Kidney (tissue), 14 donors: ENCODE data around the gene ESPNL. TPM values are rescaled to one million over a fixed set of nuclear protein-coding genes. Genes with fewer than 3 reads are reported as not detected.

ENCODE experiments used
- DNase-seq, 5 donors: peaks; one replicate each; pipeline ENCODE4 v3.0.0-alpha.2; 2013 to 2020
- FAIRE-seq: peaks from 2 replicates; lab custom pipeline; 2012; peaks lifted over from hg19 to GRCh38; lab: Jason Lieb, UNC
- H3K27ac ChIP-seq, 2 donors: one replicate each; pipeline ENCODE4 v1.7.0; 2013; ENCODE audit warnings: low read depth in 2 of 2, low read length in 2 of 2, inconsistent platforms in 1 of 2
- H3K27me3 ChIP-seq: one replicate; pipeline ENCODE4 v1.7.1; 2013; ENCODE audit warnings: low read length, inconsistent platforms; ENCODE audit not compliant: control insufficient read depth, insufficient read depth
- H3K36me3 ChIP-seq, 3 donors: one replicate each; pipeline versions ENCODE4 v1.7.0 to v1.7.1; 2013; ENCODE audit warnings: low read length in 3 of 3, control low read depth in 1 of 3, inconsistent platforms in 1 of 3; ENCODE audit not compliant: insufficient read depth in 3 of 3, control insufficient read depth in 2 of 3
- H3K4me1 ChIP-seq, 3 donors: one replicate each; pipeline versions ENCODE4 v1.7.0 to v1.7.1; 2013; ENCODE audit warnings: low read length in 3 of 3, inconsistent platforms in 1 of 3, low read depth in 1 of 3; ENCODE audit not compliant: control insufficient read depth in 2 of 3, insufficient read depth in 2 of 3
- H3K4me3 ChIP-seq, 3 donors: one replicate each; pipeline versions ENCODE4 v1.7.0 to v1.8.1; 2013; ENCODE audit warnings: low read length in 3 of 3, control low read depth in 1 of 3, inconsistent platforms in 1 of 3
- H3K9ac ChIP-seq, 3 donors: one replicate each; pipeline versions ENCODE4 v1.7.0 to v1.7.1; 2013; ENCODE audit warnings: low read length in 3 of 3, control low read depth in 1 of 3, inconsistent platforms in 1 of 3
- H3K9me3 ChIP-seq, 3 donors: one replicate each; pipeline versions ENCODE4 v1.7.0 to v1.7.1; 2013; ENCODE audit warnings: low read length in 3 of 3, control low read depth in 1 of 3, inconsistent platforms in 1 of 3; ENCODE audit not compliant: control insufficient read depth in 2 of 3, insufficient read depth in 1 of 3
- CTCF ChIP-seq: IDR thresholded peaks from 3 replicates; pipeline ENCODE4 v1.5.1; 2012; ENCODE audit warnings: mild to moderate bottlenecking, moderate library complexity, borderline replicate concordance; ENCODE audit not compliant: insufficient read depth; ENCODE audit errors: extremely low read depth
- intact Hi-C: fragments of 100-400 bp; cut with DNase I; formaldehyde crosslinking; loops from one replicate; pipeline ENCODE4 v1.11.1; 2022
- polyA plus RNA-seq: library from polyadenylated mRNA; stranded (reverse); fragments of 350-450 nt; fragmentation: Illumina TruSeq; extraction: RNeasy Lipid Tissue Mini Kit (QIAGEN cat#74804); gene quantifications from one replicate; pipeline ENCODE4 v1.2.3, GENCODE V29; 2014; ENCODE audit warnings: low read depth, low replicate concordance; ENCODE audit not compliant: insufficient read depth
- total RNA-seq: library from RNA; stranded (reverse); fragmentation: NEBNext Ultra II Directional; extraction: Animal tissue kit (Norgen Biotek cat#: 25700); gene quantifications from one replicate; pipeline ENCODE4 v1.2.1, GENCODE V29; 2021
- donor health status: control.
- donor health status: control.
- donor health status: control.
- donor health status: control.
- donor health status: control.
- donor health status: DM: yes; HTN: yes; CAD: no.
- donor health status: Normal renal cell carcinoma (clear cell type).

The ESPNL gene
- total and polyA plus RNA-seq, 2 donors from 2014 or later, result 0.28 to 2.7 TPM

GRCh38 chr2:238106698-238107524 is 6.8 kb downstream of the ESPNL start:
- no peaks in the 10 kb centered on the region for H3K27me3 ChIP-seq
- FAIRE-seq (no peak), DNase-seq (peak in 3 of 5 donors; percentile 16 to 73 (median 47))
- peaks cover 0 to 6% (median 0%) of the 10 kb centered on the region in 3 donors for H3K4me1 ChIP-seq
- H3K27ac ChIP-seq, result no peak overlapping the region
- intact Hi-C loops, result no loop called here
- H3K9me3 ChIP-seq, result no peaks in the 10 kb centered on the region
- H3K36me3 ChIP-seq, result no peaks in the 10 kb centered on the region
- no peak overlapping the region for H3K9ac ChIP-seq
- H3K4me3 ChIP-seq, result peak overlapping the region in 2 of 3 donors; percentile 34 to 52
- peak; percentile 12 for TF ChIP-seq CTCF

DNA sequence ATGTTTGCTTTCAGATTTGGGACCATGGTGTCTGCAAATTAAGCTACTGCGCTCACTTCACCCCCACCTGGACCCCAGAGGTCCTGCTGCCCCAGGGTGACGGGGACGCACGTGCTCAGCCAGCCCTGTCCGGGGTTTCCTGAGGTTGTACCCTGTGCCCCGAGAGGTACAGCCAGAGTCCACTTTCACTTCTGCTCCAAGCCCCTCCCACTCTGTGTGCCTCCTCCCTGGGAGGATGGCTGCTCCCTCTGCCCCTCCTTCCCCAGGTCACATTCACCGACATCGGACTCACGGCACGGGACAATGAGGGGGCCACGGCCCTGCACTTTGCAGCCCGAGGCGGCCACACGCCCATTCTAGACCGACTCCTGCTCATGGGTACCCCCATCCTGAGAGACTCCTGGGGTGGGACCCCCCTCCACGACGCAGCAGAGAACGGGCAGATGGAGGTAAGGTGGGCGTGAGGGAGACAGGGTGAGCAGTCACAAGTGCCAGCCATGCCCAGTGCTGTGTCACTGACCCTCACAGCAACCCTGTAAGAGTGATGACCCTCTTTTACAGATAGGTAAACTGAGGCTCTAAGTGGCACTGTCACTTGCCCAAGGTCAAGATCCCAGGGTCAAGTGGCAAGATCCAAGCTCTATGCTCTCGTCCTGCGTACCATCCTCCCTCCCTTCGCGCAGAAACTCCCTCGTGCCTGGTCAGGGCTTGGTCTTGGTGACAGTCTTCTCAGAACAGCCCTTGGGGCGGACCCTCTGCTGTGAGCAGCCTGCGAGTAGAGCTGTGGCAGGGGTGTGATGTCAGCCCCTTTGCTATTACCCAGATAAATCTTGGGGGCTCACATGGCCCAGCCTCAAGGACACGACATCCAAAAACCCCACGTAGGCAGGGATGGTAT is 7.6 kb downstream of the ESPNL start:
- FAIRE-seq (no peak), DNase-seq (peak in 2 of 5 donors; percentile 55 to 69)
- Histone ChIP-seq H3K4me3 (peak overlapping the region in 2 of 3 donors; percentile 34 to 52), H3K4me1 (peaks cover 0 to 6% (median 0%) of the 10 kb centered on the region in 3 donors), H3K9me3 (peaks cover 0 to 1% (median 0%) of the 10 kb centered on the region in 3 donors), H3K36me3 (no peaks in the 10 kb centered on the region), H3K27me3 (no peaks in the 10 kb centered on the region), H3K9ac (no peak overlapping the region), H3K27ac (no peak overlapping the region)
- no peak for TF ChIP-seq CTCF
- intact Hi-C loops, result no loop called here

- DNase-seq, result peak; percentile 51 to 73 (median 59)
- TF ChIP-seq CTCF, result no peak
- H3K4me3 ChIP-seq, result no peak overlapping the region
- no peak overlapping the region for H3K9ac ChIP-seq
- H3K27ac ChIP-seq, result no peak overlapping the region
- no peaks in the 10 kb centered on the region for H3K27me3 ChIP-seq
- peaks cover 0 to 6% (median 0%) of the 10 kb centered on the region in 3 donors for H3K4me1 ChIP-seq
- H3K9me3 ChIP-seq, result peaks cover 0 to 3% (median 0%) of the 10 kb centered on the region in 3 donors
- intact Hi-C loops, result no loop called here
- no peaks in the 10 kb centered on the region for H3K36me3 ChIP-seq
- FAIRE-seq, result no peak
Measured at GRCh38 chr2:238108423-238109183, 8.5 kb downstream of the ESPNL start.
